Right atrium auricular region (tissue), 2 donors: ENCODE results near the gene MTFP1. TPM values are rescaled to one million over a fixed set of nuclear protein-coding genes. Genes with fewer than 3 reads are reported as not detected.

Experiments
- DNase-seq: peaks from one replicate; pipeline ENCODE4 v3.0.0-alpha.2; 2019; ENCODE audit warnings: low spot score
- H3K27ac ChIP-seq, 2 donors: fragments of 200-600 bp; sonication (generic); 1 replicate in 1 of 2; 2 replicates in 1 of 2; pipeline ENCODE4 v1.5.1; 2016 to 2019
- H3K27me3 ChIP-seq, 2 donors: fragments of 200-600 bp; sonication (generic); one replicate each; pipeline versions ENCODE4 v1.5.1 to v1.6.0; 2017 to 2019
- H3K36me3 ChIP-seq: fragments of 200-600 bp; sonication (generic); one replicate; pipeline ENCODE4 v1.5.1; 2016
- H3K4me1 ChIP-seq, 2 donors: fragments of 200-600 bp; sonication (generic); one replicate each; pipeline versions ENCODE4 v1.5.1 to v1.6.0; 2017 to 2019
- H3K4me3 ChIP-seq, 2 donors: fragments of 200-600 bp; sonication (generic); 1 replicate in 1 of 2; 2 replicates in 1 of 2; pipeline ENCODE4 v1.5.1; 2017 to 2019; ENCODE audit warnings: mild to moderate bottlenecking in 1 of 2, moderate library complexity in 1 of 2
- H3K9me3 ChIP-seq, 2 donors: fragments of 200-600 bp; sonication (generic); one replicate each; pipeline ENCODE4 v1.5.1; 2019
- CTCF ChIP-seq, 2 donors: fragments of 200-600 bp; sonication (generic); IDR thresholded peaks; one replicate each; pipeline ENCODE4 v1.5.1; 2019; ENCODE audit warnings: antibody characterized with exemption in 2 of 2
- total RNA-seq, 2 donors: library from RNA; depleted of rRNA; stranded (reverse); fragments of >200 nt; gene quantifications; one replicate each; pipeline ENCODE4 v1.1.0, GENCODE V29; 2016

MTFP1 gene
- total RNA-seq, 2 donors from 2014 or later = 18.4 to 38.8 TPM

- Histone ChIP-seq H3K27me3 (no peaks in the 10 kb centered on the region), H3K9me3 (no peaks in the 10 kb centered on the region), H3K4me1 (peaks cover 0 to 28% of the 10 kb centered on the region in 2 donors), H3K27ac (no peak overlapping the region), H3K36me3 (no peaks in the 10 kb centered on the region), H3K4me3 (no peak overlapping the region)
- TF ChIP-seq CTCF (IDR thresholded peaks at IDR 0.05) = no peak
- DNase-seq = no peak
Measured at GRCh38 chr22:30385942-30386341, 39.6 kb upstream of the MTFP1 start.

DNA sequence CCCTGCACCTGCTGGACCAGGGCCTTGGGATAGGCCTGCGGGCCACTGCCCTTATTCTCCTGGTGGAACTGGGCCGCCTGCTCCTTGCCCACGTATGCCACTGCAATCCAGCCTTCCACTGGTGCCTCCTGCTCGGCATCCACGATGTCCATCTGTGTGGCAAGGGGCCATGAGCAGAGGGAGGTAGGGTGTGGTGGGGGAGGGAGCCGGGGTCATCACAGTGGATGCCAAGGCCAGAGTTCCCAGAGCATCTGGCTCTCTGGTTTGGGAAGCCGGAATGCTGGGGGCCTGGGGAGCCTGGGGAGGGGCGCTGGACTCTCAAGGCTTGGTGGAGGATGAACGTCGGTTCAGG lies 39.0 kb upstream of the MTFP1 start:
- no peak for DNase-seq
- no peak for TF ChIP-seq CTCF (IDR thresholded peaks at IDR 0.05)
- H3K4me3 ChIP-seq = peak overlapping the region; percentile 54 to 61
- no peaks in the 10 kb centered on the region for H3K9me3 ChIP-seq
- peaks cover 0 to 28% of the 10 kb centered on the region in 2 donors for H3K4me1 ChIP-seq
- H3K36me3 ChIP-seq = no peaks in the 10 kb centered on the region
- no peaks in the 10 kb centered on the region for H3K27me3 ChIP-seq
- H3K27ac ChIP-seq = peak overlapping the region; percentile 69 to 76

DNA sequence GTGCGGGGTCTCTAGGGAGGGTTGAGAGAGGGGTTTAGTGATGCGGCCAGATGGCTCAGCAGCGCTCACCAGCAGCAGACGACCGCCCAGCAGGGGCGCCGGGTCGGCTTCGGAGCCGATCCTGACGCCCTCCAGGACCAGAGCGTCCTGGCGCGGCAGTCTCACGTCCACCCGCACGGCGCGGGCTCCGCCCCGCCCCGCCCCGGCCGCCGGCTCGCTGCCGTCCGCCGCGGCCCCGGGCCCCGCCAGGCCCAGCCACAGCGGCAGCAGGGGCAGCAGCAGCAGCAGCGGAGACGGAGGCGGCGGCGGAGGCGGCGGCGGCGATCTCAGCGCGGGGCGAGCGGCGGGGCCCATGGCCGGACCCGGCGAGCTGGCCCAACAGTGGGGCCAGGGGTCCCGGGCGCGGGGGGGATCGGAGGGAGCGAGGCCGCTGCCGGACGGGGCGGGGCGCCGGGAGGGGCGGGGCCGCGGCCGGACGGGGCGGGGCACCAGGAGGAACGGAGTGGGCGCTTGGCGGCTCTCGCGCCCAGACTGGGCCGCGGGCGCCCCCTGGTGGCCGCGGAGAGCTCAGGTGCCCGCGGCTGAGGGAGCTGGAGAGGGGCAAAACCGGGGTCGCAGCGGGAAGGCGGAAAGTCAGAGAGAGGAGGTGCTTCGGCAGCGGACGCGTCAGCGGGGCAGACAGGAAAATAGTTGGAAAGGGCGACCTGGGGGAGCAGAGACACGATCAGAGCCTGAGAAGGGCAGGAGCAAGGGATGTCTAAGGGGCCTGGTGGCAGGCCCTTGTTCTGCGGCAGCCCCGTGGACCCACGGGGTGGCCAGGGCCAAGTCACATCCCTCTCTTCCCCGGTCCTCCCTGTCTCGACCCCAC lies 38.4 kb upstream of the MTFP1 start, which contains the start of gene RNF215:
Gene RNF215, minus strand, starts transcription at position 452 of the 868 bp plus-strand sequence. Its CDS starts 98 bp downstream, at position 354.
- no peaks in the 10 kb centered on the region for H3K9me3 ChIP-seq
- no peaks in the 10 kb centered on the region for H3K36me3 ChIP-seq
- TF ChIP-seq CTCF (IDR thresholded peaks at IDR 0.05) = peak; percentile 95 to 97
- H3K27ac ChIP-seq = peak within 1 kb of the TSS; percentile 69 to 76
- H3K27me3 ChIP-seq = no peaks in the 10 kb centered on the region
- peaks cover 0 to 28% of the 10 kb centered on the region in 2 donors for H3K4me1 ChIP-seq
- DNase-seq = peak; percentile 63
- peak within 1 kb of the TSS; percentile 54 to 61 for H3K4me3 ChIP-seq

DNA sequence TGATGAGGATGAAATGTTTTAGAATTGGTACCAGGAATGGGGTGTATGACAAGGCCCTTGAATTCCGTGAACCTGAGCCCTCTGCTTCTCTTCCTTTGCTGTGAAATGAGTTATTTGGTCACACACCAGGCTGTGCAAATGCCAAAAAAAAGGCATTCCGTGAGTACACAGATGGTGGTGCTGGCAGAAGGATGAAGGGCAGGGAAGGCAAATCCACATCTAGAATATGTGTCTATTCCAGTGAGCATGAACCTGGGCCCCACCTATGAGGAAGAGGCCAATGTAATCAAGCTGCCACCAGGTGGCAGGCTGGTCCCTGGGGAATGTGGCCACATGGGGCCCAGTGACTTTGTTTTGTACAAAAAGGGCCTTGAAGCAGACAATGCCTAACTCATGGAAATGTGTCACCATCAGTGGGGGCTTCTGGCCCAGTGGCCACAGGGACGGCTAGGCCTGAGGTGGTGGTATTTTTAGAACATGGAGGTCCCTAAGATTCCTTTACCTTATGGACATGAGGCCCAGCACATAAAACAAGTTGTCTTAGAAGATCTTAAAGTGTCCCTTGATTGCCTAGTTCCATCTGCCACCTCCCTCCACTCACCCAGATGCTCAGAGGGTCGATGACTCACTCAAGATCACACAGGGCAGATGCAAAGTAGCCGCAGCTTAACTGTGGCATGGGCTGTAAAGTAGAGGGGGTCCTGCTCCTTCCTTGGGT lies 34.4 kb upstream of the MTFP1 start:
- no peak for DNase-seq
- TF ChIP-seq CTCF (IDR thresholded peaks at IDR 0.05) = peak; percentile 44 to 71
- Histone ChIP-seq H3K4me3 (no peak overlapping the region), H3K36me3 (no peaks in the 10 kb centered on the region), H3K27ac (no peak overlapping the region), H3K4me1 (peaks cover 0 to 13% of the 10 kb centered on the region in 2 donors), H3K27me3 (no peaks in the 10 kb centered on the region), H3K9me3 (no peaks in the 10 kb centered on the region)

DNA sequence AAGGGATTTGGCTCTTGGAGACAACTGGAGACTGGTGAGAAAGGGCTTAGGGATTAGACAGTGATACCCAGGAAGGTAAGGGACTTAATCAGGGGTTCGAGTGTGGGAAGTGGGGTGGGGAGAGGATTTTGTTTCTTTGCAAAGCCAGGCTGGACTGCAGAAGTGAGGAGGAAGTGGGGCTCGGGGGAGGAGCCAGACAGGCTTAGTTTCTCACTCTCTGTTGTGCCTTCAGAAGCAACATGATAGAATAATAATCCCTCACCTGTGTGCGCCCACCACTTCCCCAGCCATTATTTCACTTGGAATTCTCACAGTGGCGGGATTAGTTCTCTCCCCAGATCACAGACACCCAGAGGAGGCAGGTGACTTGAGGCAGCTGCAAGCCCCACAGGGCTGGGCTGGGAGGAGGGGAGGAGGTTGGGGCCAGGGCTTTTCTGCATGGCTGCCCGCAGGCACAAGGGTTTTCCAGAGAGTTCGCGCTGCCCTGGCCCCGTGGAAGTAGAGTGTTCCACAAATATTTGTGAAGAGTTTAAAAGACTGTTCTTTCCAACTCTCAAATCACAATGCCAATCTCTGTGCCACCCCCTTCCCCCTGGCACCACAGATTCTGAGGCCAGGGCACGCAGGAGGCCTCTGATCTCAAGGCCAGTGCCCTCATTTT lies 32.8 kb upstream of the MTFP1 start:
- Histone ChIP-seq H3K27me3 (no peaks in the 10 kb centered on the region), H3K27ac (no peak overlapping the region), H3K9me3 (no peaks in the 10 kb centered on the region), H3K4me3 (no peak overlapping the region), H3K36me3 (no peaks in the 10 kb centered on the region), H3K4me1 (peaks cover 0 to 18% of the 10 kb centered on the region in 2 donors)
- TF ChIP-seq CTCF (IDR thresholded peaks at IDR 0.05) = no peak
- DNase-seq = no peak
